ENCODE measurements around the gene KCNH1. TPM values are rescaled to one million over a fixed set of nuclear protein-coding genes. Genes with fewer than 3 reads are reported as not detected.

KCNH1 gene
- total RNA-seq, 1 experiment from 2014 or later = 0.17 TPM

DNA sequence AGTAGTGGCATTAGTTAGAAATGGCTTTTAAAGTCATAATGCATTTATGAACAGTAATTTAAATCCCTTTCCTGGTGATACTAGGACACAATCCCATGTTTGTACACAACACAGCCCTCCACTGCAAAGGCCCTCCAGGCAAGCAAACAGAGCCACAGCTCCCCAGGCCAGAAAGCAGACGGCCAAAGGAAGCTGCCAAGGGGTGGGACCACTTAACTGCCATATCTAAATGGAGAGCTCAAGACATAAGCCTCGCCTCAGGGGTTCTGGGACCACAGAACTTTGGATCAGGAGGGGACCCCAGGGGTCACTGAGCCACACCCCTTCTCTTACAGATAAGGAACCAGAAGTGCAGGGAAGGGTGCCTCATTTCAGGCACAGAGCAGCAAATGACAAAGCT, 189.7 kb downstream of the KCNH1 start (continued):
- TF ChIP-seq, protein P1, sequence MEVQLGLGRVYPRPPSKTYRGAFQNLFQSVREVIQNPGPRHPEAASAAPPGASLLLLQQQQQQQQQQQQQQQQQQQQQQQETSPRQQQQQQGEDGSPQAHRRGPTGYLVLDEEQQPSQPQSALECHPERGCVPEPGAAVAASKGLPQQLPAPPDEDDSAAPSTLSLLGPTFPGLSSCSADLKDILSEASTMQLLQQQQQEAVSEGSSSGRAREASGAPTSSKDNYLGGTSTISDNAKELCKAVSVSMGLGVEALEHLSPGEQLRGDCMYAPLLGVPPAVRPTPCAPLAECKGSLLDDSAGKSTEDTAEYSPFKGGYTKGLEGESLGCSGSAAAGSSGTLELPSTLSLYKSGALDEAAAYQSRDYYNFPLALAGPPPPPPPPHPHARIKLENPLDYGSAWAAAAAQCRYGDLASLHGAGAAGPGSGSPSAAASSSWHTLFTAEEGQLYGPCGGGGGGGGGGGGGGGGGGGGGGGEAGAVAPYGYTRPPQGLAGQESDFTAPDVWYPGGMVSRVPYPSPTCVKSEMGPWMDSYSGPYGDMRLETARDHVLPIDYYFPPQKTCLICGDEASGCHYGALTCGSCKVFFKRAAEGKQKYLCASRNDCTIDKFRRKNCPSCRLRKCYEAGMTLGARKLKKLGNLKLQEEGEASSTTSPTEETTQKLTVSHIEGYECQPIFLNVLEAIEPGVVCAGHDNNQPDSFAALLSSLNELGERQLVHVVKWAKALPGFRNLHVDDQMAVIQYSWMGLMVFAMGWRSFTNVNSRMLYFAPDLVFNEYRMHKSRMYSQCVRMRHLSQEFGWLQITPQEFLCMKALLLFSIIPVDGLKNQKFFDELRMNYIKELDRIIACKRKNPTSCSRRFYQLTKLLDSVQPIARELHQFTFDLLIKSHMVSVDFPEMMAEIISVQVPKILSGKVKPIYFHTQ (CRISPR knock-in tag; IDR thresholded peaks at IDR 0.05) = no peak
- TF ChIP-seq, protein P2, sequence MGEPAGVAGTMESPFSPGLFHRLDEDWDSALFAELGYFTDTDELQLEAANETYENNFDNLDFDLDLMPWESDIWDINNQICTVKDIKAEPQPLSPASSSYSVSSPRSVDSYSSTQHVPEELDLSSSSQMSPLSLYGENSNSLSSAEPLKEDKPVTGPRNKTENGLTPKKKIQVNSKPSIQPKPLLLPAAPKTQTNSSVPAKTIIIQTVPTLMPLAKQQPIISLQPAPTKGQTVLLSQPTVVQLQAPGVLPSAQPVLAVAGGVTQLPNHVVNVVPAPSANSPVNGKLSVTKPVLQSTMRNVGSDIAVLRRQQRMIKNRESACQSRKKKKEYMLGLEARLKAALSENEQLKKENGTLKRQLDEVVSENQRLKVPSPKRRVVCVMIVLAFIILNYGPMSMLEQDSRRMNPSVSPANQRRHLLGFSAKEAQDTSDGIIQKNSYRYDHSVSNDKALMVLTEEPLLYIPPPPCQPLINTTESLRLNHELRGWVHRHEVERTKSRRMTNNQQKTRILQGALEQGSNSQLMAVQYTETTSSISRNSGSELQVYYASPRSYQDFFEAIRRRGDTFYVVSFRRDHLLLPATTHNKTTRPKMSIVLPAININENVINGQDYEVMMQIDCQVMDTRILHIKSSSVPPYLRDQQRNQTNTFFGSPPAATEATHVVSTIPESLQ (CRISPR knock-in tag; IDR thresholded peaks at IDR 0.05) = no peak
- TF ChIP-seq NFYB (CRISPR knock-in tag; conservative IDR thresholded peaks at IDR 0.05; ENCODE audit: low read depth) (no peak), SP1 (CRISPR knock-in tag; conservative IDR thresholded peaks at IDR 0.05) (no peak), ATF1 (CRISPR knock-in tag; IDR thresholded peaks at IDR 0.05) (no peak)
- TF ChIP-seq, protein P3, sequence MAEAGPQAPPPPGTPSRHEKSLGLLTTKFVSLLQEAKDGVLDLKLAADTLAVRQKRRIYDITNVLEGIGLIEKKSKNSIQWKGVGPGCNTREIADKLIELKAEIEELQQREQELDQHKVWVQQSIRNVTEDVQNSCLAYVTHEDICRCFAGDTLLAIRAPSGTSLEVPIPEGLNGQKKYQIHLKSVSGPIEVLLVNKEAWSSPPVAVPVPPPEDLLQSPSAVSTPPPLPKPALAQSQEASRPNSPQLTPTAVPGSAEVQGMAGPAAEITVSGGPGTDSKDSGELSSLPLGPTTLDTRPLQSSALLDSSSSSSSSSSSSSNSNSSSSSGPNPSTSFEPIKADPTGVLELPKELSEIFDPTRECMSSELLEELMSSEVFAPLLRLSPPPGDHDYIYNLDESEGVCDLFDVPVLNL (CRISPR knock-in tag; IDR thresholded peaks at IDR 0.05; ENCODE audit: borderline replicate concordance, low read depth) = no peak
- TF ChIP-seq, protein P4, sequence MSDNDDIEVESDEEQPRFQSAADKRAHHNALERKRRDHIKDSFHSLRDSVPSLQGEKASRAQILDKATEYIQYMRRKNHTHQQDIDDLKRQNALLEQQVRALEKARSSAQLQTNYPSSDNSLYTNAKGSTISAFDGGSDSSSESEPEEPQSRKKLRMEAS (CRISPR knock-in tag; IDR thresholded peaks at IDR 0.05) = no peak
- TF ChIP-seq, protein P5, sequence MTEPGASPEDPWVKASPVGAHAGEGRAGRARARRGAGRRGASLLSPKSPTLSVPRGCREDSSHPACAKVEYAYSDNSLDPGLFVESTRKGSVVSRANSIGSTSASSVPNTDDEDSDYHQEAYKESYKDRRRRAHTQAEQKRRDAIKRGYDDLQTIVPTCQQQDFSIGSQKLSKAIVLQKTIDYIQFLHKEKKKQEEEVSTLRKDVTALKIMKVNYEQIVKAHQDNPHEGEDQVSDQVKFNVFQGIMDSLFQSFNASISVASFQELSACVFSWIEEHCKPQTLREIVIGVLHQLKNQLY (CRISPR knock-in tag; IDR thresholded peaks at IDR 0.05) = no peak

DNA sequence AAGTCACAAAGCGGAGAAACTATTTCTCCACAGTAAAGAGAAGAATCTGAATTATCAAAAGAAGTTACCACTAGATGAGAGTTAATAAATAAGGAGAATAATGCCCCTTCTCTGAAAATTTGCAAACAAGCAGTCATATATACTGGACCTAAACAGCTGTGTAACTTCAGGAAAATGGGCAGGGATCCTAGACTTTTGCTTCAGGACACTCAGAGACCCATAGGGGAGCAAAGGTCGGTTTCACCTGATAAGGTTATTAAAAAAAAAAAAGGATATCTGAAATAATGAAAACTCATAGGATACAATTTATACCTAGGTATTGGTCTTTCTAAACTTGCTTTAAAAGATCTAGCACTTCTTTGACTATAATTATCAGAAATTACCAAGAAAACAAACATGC, 191.4 kb downstream of the KCNH1 start:
- DNase-seq (ENCODE audit: low spot score) (no peak), ATAC-seq (no peak)
- Mint-ChIP-seq H3K27ac (no peak overlapping the region), H3K36me3 (no peaks in the 10 kb centered on the region), H3K9me3 (no peaks in the 10 kb centered on the region), H3K4me1 (no peaks in the 10 kb centered on the region), H3K4me3 (no peak overlapping the region), H3K27me3 (ENCODE audit: low read depth) (no peaks in the 10 kb centered on the region; the same call in 1 of the 2 replicates)
- CTCF ChIA-PET = no interaction called here
- TF ChIP-seq ZBTB21 (CRISPR knock-in tag; IDR thresholded peaks at IDR 0.05; ENCODE audit: borderline replicate concordance) (no peak), ZNF121 (CRISPR knock-in tag; IDR thresholded peaks at IDR 0.05) (no peak), SMAD3 (CRISPR knock-in tag; IDR thresholded peaks at IDR 0.05; ENCODE audit: borderline replicate concordance) (no peak), TEAD1 (CRISPR knock-in tag; IDR thresholded peaks at IDR 0.05) (no peak), CREM (CRISPR knock-in tag; IDR thresholded peaks at IDR 0.05) (no peak)
- TF ChIP-seq, protein P6, sequence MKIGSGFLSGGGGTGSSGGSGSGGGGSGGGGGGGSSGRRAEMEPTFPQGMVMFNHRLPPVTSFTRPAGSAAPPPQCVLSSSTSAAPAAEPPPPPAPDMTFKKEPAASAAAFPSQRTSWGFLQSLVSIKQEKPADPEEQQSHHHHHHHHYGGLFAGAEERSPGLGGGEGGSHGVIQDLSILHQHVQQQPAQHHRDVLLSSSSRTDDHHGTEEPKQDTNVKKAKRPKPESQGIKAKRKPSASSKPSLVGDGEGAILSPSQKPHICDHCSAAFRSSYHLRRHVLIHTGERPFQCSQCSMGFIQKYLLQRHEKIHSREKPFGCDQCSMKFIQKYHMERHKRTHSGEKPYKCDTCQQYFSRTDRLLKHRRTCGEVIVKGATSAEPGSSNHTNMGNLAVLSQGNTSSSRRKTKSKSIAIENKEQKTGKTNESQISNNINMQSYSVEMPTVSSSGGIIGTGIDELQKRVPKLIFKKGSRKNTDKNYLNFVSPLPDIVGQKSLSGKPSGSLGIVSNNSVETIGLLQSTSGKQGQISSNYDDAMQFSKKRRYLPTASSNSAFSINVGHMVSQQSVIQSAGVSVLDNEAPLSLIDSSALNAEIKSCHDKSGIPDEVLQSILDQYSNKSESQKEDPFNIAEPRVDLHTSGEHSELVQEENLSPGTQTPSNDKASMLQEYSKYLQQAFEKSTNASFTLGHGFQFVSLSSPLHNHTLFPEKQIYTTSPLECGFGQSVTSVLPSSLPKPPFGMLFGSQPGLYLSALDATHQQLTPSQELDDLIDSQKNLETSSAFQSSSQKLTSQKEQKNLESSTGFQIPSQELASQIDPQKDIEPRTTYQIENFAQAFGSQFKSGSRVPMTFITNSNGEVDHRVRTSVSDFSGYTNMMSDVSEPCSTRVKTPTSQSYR (CRISPR knock-in tag; IDR thresholded peaks at IDR 0.05) = no peak
- TF ChIP-seq, protein P7, sequence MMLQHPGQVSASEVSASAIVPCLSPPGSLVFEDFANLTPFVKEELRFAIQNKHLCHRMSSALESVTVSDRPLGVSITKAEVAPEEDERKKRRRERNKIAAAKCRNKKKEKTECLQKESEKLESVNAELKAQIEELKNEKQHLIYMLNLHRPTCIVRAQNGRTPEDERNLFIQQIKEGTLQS (CRISPR knock-in tag; conservative IDR thresholded peaks at IDR 0.05) = no peak
- TF ChIP-seq, protein P8, sequence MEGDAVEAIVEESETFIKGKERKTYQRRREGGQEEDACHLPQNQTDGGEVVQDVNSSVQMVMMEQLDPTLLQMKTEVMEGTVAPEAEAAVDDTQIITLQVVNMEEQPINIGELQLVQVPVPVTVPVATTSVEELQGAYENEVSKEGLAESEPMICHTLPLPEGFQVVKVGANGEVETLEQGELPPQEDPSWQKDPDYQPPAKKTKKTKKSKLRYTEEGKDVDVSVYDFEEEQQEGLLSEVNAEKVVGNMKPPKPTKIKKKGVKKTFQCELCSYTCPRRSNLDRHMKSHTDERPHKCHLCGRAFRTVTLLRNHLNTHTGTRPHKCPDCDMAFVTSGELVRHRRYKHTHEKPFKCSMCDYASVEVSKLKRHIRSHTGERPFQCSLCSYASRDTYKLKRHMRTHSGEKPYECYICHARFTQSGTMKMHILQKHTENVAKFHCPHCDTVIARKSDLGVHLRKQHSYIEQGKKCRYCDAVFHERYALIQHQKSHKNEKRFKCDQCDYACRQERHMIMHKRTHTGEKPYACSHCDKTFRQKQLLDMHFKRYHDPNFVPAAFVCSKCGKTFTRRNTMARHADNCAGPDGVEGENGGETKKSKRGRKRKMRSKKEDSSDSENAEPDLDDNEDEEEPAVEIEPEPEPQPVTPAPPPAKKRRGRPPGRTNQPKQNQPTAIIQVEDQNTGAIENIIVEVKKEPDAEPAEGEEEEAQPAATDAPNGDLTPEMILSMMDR (IDR thresholded peaks at IDR 0.05) = no peak
- POLR2A ChIA-PET = no interaction called here
